Type B pancreatic cell (in vitro differentiated cells): ENCODE measurements around the gene RERE. TPM values are rescaled to one million over a fixed set of nuclear protein-coding genes. Genes with fewer than 3 reads are reported as not detected.

Experiments
- DNase-seq: peaks from one replicate; pipeline ENCODE4 v3.0.0; 2021; ENCODE audit warnings: mixed read lengths; ENCODE audit not compliant: unreplicated experiment; ENCODE audit errors: extremely low spot score
- H3K27ac Mint-ChIP-seq: 2 replicates; pipeline ENCODE4 v1.8.0; 2021; ENCODE audit warnings: mild to moderate bottlenecking, mixed read lengths
- H3K27me3 Mint-ChIP-seq: 2 replicates; pipeline ENCODE4 v1.8.0; 2021; ENCODE audit warnings: mixed read lengths
- H3K36me3 Mint-ChIP-seq: 2 replicates; pipeline ENCODE4 v1.8.0; 2021; ENCODE audit warnings: mixed read lengths
- H3K4me1 Mint-ChIP-seq: one replicate; pipeline ENCODE4 v1.8.0; 2021; ENCODE audit warnings: mixed read lengths; ENCODE audit not compliant: unreplicated experiment
- H3K4me3 Mint-ChIP-seq: 2 replicates; pipeline ENCODE4 v1.8.0; 2021; ENCODE audit warnings: mild to moderate bottlenecking, mixed read lengths
- H3K9me3 Mint-ChIP-seq: 2 replicates; pipeline ENCODE4 v1.8.0; 2021; ENCODE audit warnings: mixed read lengths
- total RNA-seq: library from RNA; stranded (reverse); gene quantifications from 2 replicates; pipeline ENCODE4 v1.2.1, GENCODE V29; 2021; ENCODE audit warnings: low replicate concordance
- TF ChIP-seq, protein P1 (sequence below): fragments of 200-600 bp; sonication (generic); conservative IDR thresholded peaks from 2 replicates; pipeline ENCODE4 v1.5.0; 2021; ENCODE audit warnings: antibody characterized with exemption, mild to moderate bottlenecking

The RERE gene
- total RNA-seq, 1 donor from 2014 or later: 141 TPM

DNA sequence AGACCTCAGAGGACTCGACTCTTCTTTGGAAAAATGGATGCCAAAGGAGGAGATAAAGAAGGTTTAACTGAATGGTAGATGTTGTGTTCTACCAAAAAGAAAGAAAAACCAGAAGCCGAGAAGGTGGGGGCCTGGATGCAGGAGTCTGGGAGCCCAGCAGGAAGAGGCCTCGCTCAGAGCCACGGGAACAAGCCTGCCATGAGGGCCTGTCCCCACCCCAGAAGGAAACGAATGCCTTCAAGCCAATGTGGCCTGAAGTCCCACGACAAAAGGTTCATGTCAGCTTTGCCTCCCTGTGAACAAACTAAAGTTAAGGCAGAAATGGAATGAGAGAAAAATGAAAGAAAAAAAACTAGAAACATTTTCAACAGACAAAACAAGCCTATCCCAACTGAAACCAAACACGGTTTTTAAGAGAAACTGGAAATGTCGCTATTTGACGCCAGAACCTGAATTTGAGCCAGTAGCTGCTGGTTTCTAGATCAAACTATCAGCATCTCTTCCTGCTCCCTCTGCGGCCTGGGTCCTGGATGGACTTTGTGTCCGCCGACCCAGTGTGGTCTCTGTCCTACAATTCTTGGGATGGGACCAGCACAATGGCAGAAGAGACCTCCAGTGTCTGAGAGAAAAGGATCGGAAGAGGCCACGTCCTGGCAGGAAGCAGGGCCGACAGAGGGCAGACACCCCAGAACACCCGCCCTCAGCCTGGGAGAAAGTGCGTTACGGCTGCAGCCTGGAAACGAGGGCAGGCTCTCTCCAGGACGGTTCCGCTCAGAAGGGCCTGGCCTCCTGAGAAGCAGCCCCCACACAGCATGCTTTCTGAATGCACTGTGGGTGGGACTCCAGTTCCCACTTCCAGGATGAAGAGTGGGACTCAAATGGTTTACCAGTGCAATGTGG lies 464.3 kb downstream of the RERE start:
- H3K27me3 Mint-ChIP-seq: no peaks in the 10 kb centered on the region
- peaks cover 17% of the 10 kb centered on the region for H3K36me3 Mint-ChIP-seq
- H3K27ac Mint-ChIP-seq: peak overlapping the region; percentile 2
- no peaks in the 10 kb centered on the region for H3K9me3 Mint-ChIP-seq
- TF ChIP-seq, protein P1, sequence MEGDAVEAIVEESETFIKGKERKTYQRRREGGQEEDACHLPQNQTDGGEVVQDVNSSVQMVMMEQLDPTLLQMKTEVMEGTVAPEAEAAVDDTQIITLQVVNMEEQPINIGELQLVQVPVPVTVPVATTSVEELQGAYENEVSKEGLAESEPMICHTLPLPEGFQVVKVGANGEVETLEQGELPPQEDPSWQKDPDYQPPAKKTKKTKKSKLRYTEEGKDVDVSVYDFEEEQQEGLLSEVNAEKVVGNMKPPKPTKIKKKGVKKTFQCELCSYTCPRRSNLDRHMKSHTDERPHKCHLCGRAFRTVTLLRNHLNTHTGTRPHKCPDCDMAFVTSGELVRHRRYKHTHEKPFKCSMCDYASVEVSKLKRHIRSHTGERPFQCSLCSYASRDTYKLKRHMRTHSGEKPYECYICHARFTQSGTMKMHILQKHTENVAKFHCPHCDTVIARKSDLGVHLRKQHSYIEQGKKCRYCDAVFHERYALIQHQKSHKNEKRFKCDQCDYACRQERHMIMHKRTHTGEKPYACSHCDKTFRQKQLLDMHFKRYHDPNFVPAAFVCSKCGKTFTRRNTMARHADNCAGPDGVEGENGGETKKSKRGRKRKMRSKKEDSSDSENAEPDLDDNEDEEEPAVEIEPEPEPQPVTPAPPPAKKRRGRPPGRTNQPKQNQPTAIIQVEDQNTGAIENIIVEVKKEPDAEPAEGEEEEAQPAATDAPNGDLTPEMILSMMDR: no peak
- H3K4me3 Mint-ChIP-seq: no peak overlapping the region
- DNase-seq: no peak
- peaks cover 16% of the 10 kb centered on the region for H3K4me1 Mint-ChIP-seq

DNA sequence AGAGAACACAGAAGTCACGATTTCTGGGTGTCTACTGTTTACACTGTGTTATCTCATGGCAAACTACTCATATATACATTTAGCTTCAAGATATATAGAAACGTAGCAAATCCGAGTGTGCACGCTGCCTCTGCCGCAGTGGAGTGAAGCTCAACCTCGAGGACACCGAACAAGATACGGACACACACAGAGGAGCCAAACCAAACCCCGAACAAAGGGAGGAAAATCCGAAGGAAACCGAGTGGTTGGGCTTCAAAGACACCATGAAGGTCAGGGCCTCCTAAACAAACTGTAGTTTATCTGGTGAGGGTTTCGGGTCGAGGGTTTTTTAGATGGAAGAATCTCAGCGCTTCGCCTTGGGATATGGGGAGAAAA lies 465.0 kb downstream of the RERE start:
- H3K36me3 Mint-ChIP-seq: peaks cover 12% of the 10 kb centered on the region
- TF ChIP-seq, protein P1: no peak
- no peak overlapping the region for H3K4me3 Mint-ChIP-seq
- no peak for DNase-seq
- no peaks in the 10 kb centered on the region for H3K27me3 Mint-ChIP-seq
- no peaks in the 10 kb centered on the region for H3K9me3 Mint-ChIP-seq
- no peak overlapping the region for H3K27ac Mint-ChIP-seq
- H3K4me1 Mint-ChIP-seq: peaks cover 16% of the 10 kb centered on the region

DNA sequence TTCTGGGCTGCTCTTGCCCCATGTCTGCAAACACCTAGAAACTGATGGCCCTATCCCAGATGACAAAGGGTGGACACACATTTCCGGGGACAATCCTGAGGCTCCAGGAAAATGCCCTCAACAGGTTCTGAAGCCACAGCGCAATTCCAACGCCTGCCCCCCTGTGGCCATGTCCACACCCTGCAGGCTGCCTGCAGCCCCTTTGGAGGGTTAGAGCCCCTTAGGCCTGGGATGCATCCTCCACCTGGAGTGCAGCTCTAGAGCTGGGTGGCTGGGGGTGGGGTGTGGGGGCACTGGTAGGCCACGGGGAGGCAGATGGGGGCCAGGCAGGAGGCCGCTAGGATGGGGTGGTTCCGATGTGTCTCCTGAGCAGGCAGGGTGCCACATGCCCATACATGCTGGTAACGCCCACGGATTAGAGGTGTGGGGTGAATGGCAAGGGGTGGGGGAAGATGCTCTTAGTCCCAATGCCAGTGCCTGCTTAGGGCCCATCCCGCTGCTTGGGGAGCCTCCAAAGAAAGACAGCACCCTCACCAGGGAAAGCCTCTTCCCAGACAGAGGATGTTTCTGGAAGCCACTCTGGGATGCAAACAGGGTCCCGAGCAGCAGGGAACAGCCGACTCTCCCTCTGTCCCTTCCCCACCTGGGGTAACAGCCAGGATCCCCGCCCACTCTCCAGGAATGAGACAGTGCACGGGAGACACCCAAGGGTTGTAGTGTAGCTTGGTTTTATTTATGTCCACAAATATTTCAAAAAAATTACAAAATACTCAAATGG lies 465.6 kb downstream of the RERE start:
- TF ChIP-seq, protein P1: peak; percentile 76
- Mint-ChIP-seq H3K36me3 (peaks cover 9% of the 10 kb centered on the region), H3K9me3 (no peaks in the 10 kb centered on the region), H3K4me1 (peaks cover 16% of the 10 kb centered on the region), H3K4me3 (no peak overlapping the region), H3K27me3 (no peaks in the 10 kb centered on the region), H3K27ac (no peak overlapping the region)
- DNase-seq: peak; percentile 71

DNA sequence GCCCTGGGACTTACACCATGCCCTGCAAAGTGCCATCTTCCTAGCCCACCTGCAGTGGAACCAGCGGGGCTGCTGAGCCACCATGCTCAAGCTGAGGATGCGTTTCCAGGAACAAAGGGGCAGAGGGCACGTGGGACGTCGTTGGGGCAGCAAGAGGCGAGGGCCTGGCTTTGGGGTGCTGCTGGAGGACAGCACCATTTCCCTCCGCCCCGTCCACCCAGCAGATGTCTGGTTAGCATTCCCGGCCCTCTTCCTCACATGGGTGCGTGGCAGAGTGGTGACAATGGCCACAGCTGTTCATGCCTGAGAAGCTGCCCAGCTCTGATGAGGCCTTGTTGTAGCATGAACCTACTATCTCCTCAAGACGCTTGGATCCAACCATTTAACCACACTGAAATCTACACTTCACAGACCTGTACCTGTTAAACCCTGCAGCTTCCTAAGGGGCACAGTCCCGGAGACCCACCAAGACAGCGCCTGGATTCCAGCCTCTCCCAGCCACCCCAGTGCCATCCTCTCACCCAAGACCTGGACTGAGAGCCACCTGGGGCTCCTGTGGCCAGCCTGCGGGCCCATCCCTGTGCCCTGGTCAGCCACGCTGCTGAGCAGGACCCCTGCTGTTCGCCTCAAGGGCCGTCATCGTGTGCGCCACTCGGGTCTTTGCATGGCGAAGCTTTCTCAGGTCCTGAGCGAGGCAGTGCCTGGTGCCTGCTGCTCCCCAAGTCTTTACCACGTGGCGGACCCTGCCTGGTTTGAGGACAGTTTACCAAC lies 466.3 kb downstream of the RERE start:
- TF ChIP-seq, protein P1: no peak
- no peaks in the 10 kb centered on the region for H3K27me3 Mint-ChIP-seq
- no peak for DNase-seq
- no peak overlapping the region for H3K27ac Mint-ChIP-seq
- no peaks in the 10 kb centered on the region for H3K9me3 Mint-ChIP-seq
- peaks cover 16% of the 10 kb centered on the region for H3K4me1 Mint-ChIP-seq
- H3K4me3 Mint-ChIP-seq: no peak overlapping the region
- peaks cover 6% of the 10 kb centered on the region for H3K36me3 Mint-ChIP-seq

DNA sequence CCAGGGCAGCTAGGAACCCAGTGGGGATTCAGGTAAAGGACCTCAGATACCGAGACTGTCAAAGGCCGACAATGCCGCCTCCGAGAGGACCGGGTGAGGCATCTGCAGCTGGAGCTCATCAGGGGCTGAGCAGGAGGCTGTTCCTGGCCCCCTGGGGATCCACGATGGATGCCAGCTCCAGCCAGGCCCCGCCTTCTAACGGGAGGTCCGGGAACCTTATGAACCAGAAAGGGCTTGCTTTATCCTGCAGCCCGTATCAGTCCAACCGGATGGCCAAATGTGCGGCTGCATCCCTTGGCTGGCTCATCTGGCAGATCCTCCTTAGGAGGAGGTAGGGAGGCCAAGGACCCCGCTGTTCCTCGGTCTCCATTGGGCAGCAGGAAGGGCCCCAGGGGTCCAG lies 467.5 kb downstream of the RERE start:
- no peak for DNase-seq
- TF ChIP-seq, protein P1: no peak
- Mint-ChIP-seq H3K27me3 (no peaks in the 10 kb centered on the region), H3K36me3 (peaks cover 6% of the 10 kb centered on the region), H3K4me3 (no peak overlapping the region), H3K4me1 (peaks cover 16% of the 10 kb centered on the region), H3K27ac (no peak overlapping the region), H3K9me3 (no peaks in the 10 kb centered on the region)
